NOMO-1 (cell line): Measurements from ENCODE around the gene PPFIA3.
A peak's percentile ranks its signal among the peaks of the same experiment; 100 is the strongest.

Source experiments
- DNase-seq, 2 experiments: peaks; one replicate each; lab custom pipeline; 2025; ENCODE audit not compliant: unreplicated experiment in 2 of 2; lab: John Stamatoyannopoulos, UW

Gene PPFIA3

GRCh38 chr19:49102303-49102702 lies 17.0 kb upstream of the PPFIA3 start:
- DNase-seq = no peak

- no peak for DNase-seq
Observed at GRCh38 chr19:49103331-49104085, 15.8 kb upstream of the PPFIA3 start.

DNA sequence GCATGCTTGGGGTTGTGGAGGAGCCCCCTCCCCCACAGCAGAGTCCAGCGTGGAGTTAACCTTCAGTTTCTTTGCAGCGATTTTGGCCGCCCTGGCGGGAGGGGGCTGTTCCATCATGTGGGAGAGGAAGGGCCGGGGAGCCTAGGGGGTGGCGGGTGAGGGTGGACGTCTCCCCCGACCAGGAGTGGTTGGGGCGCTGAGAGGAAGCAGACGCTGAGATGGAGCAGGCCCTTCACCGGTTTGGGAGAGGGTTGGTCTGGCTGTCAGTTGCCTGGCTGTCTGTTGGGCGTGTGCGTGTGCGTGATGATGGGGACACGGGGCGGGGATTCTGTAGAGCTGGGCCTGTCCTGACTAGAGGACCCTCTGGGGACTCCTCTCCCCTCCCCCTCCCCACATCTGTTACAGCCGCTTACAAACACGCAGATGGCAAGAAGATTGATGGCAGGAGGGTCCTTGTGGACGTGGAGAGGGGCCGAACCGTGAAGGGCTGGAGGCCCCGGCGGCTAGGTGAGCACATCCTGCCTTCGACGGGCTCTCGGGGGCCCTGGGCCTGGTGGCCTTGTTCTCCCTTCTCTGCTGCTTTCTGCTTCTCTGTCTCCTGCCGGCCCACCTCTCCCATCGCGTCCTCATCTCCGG lies 15.0 kb upstream of the PPFIA3 start:
- no peak for DNase-seq

GRCh38 chr19:49106648-49107135 lies 12.7 kb upstream of the PPFIA3 start:
- DNase-seq = peak; percentile 21 to 27

DNA sequence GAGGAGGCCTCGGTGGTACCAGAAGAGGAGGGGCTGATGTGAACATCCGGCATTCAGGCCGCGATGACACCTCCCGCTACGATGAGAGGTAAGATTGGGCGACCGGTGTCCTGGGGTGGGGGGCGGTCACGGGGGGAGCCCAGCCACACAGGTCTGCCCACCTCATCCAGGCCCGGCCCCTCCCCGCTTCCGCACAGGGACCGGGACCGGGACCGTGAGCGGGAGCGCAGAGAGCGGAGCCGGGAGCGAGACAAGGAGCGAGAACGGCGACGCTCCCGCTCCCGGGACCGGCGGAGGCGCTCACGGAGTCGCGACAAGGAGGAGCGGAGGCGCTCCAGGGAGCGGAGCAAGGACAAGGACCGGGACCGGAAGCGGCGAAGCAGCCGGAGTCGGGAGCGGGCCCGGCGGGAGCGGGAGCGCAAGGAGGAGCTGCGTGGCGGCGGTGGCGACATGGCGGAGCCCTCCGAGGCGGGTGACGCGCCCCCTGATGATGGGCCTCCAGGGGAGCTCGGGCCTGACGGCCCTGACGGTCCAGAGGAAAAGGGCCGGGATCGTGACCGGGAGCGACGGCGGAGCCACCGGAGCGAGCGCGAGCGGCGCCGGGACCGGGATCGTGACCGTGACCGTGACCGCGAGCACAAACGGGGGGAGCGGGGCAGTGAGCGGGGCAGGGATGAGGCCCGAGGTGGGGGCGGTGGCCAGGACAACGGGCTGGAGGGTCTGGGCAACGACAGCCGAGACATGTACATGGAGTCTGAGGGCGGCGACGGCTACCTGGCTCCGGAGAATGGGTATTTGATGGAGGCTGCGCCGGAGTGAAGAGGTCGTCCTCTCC lies 11.5 kb upstream of the PPFIA3 start:
- no peak for DNase-seq

- DNase-seq = no peak
Observed at GRCh38 chr19:49109051-49109450, 10.3 kb upstream of the PPFIA3 start.

DNA sequence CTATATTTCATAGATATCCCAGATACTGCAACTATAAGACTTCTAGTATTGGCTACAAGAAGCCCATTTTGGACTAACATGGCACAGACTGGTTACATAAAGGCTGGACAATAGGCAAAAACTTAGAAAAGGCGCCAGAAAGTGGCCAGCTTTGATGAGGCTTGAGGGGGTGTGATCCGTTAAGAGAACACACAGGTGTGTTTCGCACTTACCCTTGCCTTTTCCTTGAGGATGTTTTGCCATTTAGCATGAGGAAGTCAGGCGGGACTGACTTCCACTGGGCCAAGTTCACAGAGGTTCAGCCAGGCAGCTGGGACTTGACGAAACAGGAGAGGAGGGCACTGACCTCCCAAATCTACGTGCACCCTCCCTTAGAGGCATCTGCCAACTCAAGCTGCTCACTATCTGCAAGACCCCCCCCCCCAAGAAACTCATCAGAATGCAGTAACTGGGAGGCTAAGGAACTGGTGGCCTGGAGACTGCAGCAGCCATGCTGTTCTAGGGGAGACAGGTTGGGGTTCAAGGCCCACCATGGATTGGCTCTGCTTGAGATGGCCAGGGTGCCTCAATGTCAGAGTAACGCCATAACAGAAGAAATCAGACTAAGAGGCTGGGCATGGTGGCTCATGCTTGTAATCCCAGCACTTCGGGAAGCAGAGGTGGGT lies 9.6 kb upstream of the PPFIA3 start:
- DNase-seq = no peak

DNA sequence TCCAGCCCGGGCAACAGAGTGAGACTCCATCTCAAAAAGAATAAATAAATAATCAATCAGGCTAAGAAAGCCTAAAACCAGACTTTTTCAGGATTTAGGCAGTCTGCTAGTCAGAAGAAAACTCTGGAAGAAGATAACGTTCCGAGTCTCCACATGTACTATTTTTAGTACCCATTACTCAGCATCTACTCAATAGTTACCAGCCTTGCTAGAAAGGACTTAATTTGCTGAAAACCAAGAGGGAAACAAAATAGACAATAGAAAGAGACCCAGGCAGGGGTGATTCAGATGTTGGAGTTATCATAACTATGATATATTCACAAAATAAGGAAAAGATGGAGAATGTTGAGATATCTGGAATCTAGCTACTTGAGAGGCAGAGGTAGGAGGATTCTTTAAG lies 8.8 kb upstream of the PPFIA3 start:
- no peak for DNase-seq

- no peak for DNase-seq
Observed at GRCh38 chr19:49111218-49111998, 7.9 kb upstream of the PPFIA3 start.

- DNase-seq = peak; percentile 38 to 78
Observed at GRCh38 chr19:49113762-49114629, 5.3 kb upstream of the PPFIA3 start, which contains the start of gene LIN7B. LIN7B (plus strand) TSS chr19:49114370; CDS start chr19:49114405, 35 bp downstream.

- DNase-seq = peak in 1 of 2 experiments; percentile 6
Observed at GRCh38 chr19:49114630-49115363, 4.5 kb upstream of the PPFIA3 start.

GRCh38 chr19:49116544-49116943 lies 2.8 kb upstream of the PPFIA3 start:
- peak; percentile 45 to 61 for DNase-seq

GRCh38 chr19:49117677-49118564 lies 1.4 kb upstream of the PPFIA3 start:
- no peak for DNase-seq

- peak; percentile 92 to 95 for DNase-seq
Observed at GRCh38 chr19:49118565-49119410, 556 bp upstream of the PPFIA3 start, which contains the start of gene C19orf73. C19orf73 (minus strand) TSS chr19:49119143; CDS start chr19:49119022, 121 bp downstream.

GRCh38 chr19:49120325-49120683 lies 960 bp downstream of the PPFIA3 start:
- no peak for DNase-seq

DNA sequence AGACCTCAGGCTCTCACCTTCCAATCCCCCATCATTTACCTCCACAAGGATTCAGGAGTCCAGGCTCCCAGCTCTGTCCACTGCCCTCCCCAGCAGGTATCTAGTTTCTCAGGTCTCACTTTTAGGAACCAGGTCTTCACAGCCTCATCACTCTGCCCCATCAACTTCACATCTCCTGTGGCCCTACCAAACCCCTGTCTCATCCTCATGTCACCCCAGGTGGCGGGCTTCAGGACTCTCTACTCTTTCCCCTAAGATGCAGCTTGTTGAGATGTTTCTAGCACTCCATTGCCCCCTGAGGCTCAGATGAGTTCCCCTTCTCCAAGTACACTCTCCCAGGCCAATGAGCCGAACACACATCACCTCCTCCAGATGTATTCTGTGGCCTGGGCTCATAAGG lies 1.5 kb downstream of the PPFIA3 start:
- DNase-seq = no peak
